HepG2 (cell line): Measurements from ENCODE around the gene CCDC54. TPM values are rescaled to one million over a fixed set of nuclear protein-coding genes. Genes with fewer than 3 reads are reported as not detected.

Source experiments
- ATAC-seq: fragments of 200-7000 bp; cut with Tn5 transposase; 3 replicates; pipeline ENCODE4 v1.9.1; 2020; ENCODE audit warnings: mild to moderate bottlenecking, moderate library complexity
- BruUV-seq: library from RNA; stranded (reverse); fragments of 400-500 nt; replicated peaks from 2 replicates; lab custom pipeline; 2021; lab: Mats Ljungman, UMichigan
- CTCF ChIA-PET: fragments of 300-600 bp; formaldehyde crosslinking; extraction: SDS; loops from one replicate; lab custom pipeline; 2021; ENCODE audit warnings: low total read pairs, inconsistent platforms, low intra/inter-chr PET ratio; lab: Yijun Ruan, JAX
- POLR2A ChIA-PET: fragments of 350-600 bp; sonication (Branson Sonifier 250); formaldehyde crosslinking; loops from one replicate; lab custom pipeline; 2020; ENCODE audit warnings: antibody characterized with exemption, inconsistent platforms; lab: Yijun Ruan, JAX
- DNase-seq: peaks from one replicate; pipeline ENCODE4 v3.0.0-alpha.2; 2015; ENCODE audit warnings: low spot score
- FAIRE-seq: peaks from 3 replicates; lab custom pipeline; 2011; peaks lifted over from hg19 to GRCh38; lab: Jason Lieb, UNC
- H2AFZ ChIP-seq: one replicate; pipeline ENCODE4 v1.6.1; 2011; ENCODE audit warnings: low read length, inconsistent platforms
- H3K27ac ChIP-seq: fragments of 300-600 bp; 3 replicates; pipeline ENCODE4 v1.8.0; 2011; ENCODE audit warnings: mixed run types, mild to moderate bottlenecking, mixed read lengths, low read length, inconsistent platforms; ENCODE audit not compliant: insufficient read depth; ENCODE audit errors: extremely low read length
- H3K27me3 ChIP-seq, 2 experiments: fragments of 200-600 bp in 1 of 2; 2 replicates in 1 of 2; 3 replicates in 1 of 2; pipeline versions ENCODE4 v1.6.0 to v1.8.0; 2011; ENCODE audit warnings: low read length in 2 of 2, mild to moderate bottlenecking in 2 of 2, moderate library complexity in 2 of 2, inconsistent platforms in 1 of 2; ENCODE audit not compliant: insufficient read depth in 2 of 2, control insufficient read depth in 1 of 2
- H3K36me3 ChIP-seq, 2 experiments: fragments of 200-600 bp in 1 of 2; replicated peaks in 1 of 2; 2 replicates in 1 of 2; 3 replicates in 1 of 2; pipeline versions ENCODE4 v1.5.1 to v1.8.0; 2011; ENCODE audit warnings: low read length in 2 of 2, inconsistent platforms in 1 of 2; ENCODE audit not compliant: insufficient read depth in 2 of 2, control insufficient read depth in 1 of 2
- H3K4me1 ChIP-seq: 2 replicates; pipeline ENCODE4 v1.5.1; 2012; ENCODE audit warnings: low read length, inconsistent platforms; ENCODE audit not compliant: insufficient read depth
- H3K4me2 ChIP-seq: 2 replicates; pipeline ENCODE4 v1.6.0; 2011; ENCODE audit warnings: low read depth, low read length, inconsistent platforms
- H3K4me3 ChIP-seq, 3 experiments: fragments of 200-600 bp in 1 of 3; sonication (generic), shearing (Covaris generic) in 1 of 3; replicated peaks in 1 of 3; 2 replicates each; pipeline ENCODE4 v1.5.1; 2011 to 2016; ENCODE audit warnings: low read length in 3 of 3, inconsistent platforms in 2 of 3, low read depth in 2 of 3, mild to moderate bottlenecking in 2 of 3, control low read depth in 1 of 3, mixed read lengths in 1 of 3; ENCODE audit not compliant: insufficient read depth in 1 of 3
- H3K79me2 ChIP-seq: one replicate; pipeline ENCODE4 v1.6.1; 2011; ENCODE audit warnings: low read length, inconsistent platforms; ENCODE audit not compliant: insufficient read depth
- H3K9ac ChIP-seq: 2 replicates; pipeline ENCODE4 v1.6.0; 2011; ENCODE audit warnings: mild to moderate bottlenecking, low read depth, low read length, inconsistent platforms; ENCODE audit not compliant: insufficient read depth
- H3K9me3 ChIP-seq: 2 replicates; pipeline ENCODE4 v1.5.1; 2012; ENCODE audit warnings: mild to moderate bottlenecking, low read length
- H4K20me1 ChIP-seq: 2 replicates; pipeline ENCODE4 v1.6.0; 2011; ENCODE audit warnings: inconsistent platforms, mild to moderate bottlenecking, low read length, moderate library complexity; ENCODE audit not compliant: insufficient read depth
- ADNP ChIP-seq: sonication (generic); formaldehyde crosslinking; IDR thresholded peaks from 2 replicates; pipeline ENCODE4 v1.4.0; 2020; ENCODE audit warnings: missing genetic modification reagents
- AGO1 ChIP-seq: fragments of 200-400 bp; formaldehyde crosslinking; IDR thresholded peaks from 2 replicates; pipeline ENCODE4 v1.6.1; 2017; ENCODE audit warnings: mild to moderate bottlenecking, low read depth, low read length, moderate library complexity; ENCODE audit not compliant: poor library complexity, severe bottlenecking
- MEIS1 ChIP-seq: sonication (generic); formaldehyde crosslinking; IDR thresholded peaks from 2 replicates; pipeline ENCODE4 v1.9.0; 2021; ENCODE audit warnings: mild to moderate bottlenecking, missing genetic modification reagents, moderate library complexity, borderline replicate concordance
- SAP130 ChIP-seq: IDR thresholded peaks from 2 replicates; pipeline ENCODE4 v1.6.1; 2016; ENCODE audit warnings: low read depth
- SRY ChIP-seq: sonication (generic); formaldehyde crosslinking; IDR thresholded peaks from 2 replicates; pipeline ENCODE4 v1.8.0; 2022; ENCODE audit warnings: mild to moderate bottlenecking, missing genetic modification reagents
- STAT5B ChIP-seq: sonication (generic); formaldehyde crosslinking; IDR thresholded peaks from 2 replicates; pipeline ENCODE4 v1.4.0; 2020; ENCODE audit warnings: missing genetic modification reagents
- THAP9 ChIP-seq: sonication (generic); formaldehyde crosslinking; IDR thresholded peaks from 2 replicates; pipeline ENCODE4; 2020; ENCODE audit warnings: missing genetic modification reagents, mild to moderate bottlenecking, borderline replicate concordance
- ZBTB33 ChIP-seq: sonication (generic); formaldehyde crosslinking; IDR thresholded peaks from 2 replicates; pipeline ENCODE4 v1.4.0; 2020; ENCODE audit warnings: missing genetic modification reagents
- ZNF296 ChIP-seq: sonication (generic); formaldehyde crosslinking; conservative IDR thresholded peaks from 2 replicates; pipeline ENCODE4 v1.5.0; 2020; ENCODE audit warnings: mild to moderate bottlenecking, missing genetic modification reagents
- ZNF501 ChIP-seq: sonication (generic); formaldehyde crosslinking; IDR thresholded peaks from 2 replicates; pipeline ENCODE4 v1.5.1; 2020; ENCODE audit warnings: mild to moderate bottlenecking, moderate library complexity, missing genetic modification reagents
- ZNF598 ChIP-seq: sonication (generic); formaldehyde crosslinking; IDR thresholded peaks from 2 replicates; pipeline ENCODE4 v1.5.1; 2020; ENCODE audit warnings: mild to moderate bottlenecking, missing genetic modification reagents, borderline replicate concordance
- ZUFSP ChIP-seq: sonication (generic); formaldehyde crosslinking; IDR thresholded peaks from 2 replicates; pipeline ENCODE4 v1.9.0; 2021; ENCODE audit warnings: missing genetic modification reagents, mild to moderate bottlenecking, borderline replicate concordance
- WGBS: methylation state at CpG from one replicate; pipeline ENCODE4 v1.1.6; 2017; ENCODE audit warnings: low lambda C conversion rate; 5-methylcytosine and 5-hydroxymethylcytosine counted together
- in situ Hi-C: cut with HindIII; loops from 2 replicates; pipeline ENCODE4 v1.10.0; 2017; ENCODE audit warnings: low pct_unique_long_range_greater_than_20kb; ENCODE audit not compliant: extremely low pct_ligation_motif_present
- intact Hi-C: fragments of 100-400 bp; cut with micrococcal nuclease; formaldehyde crosslinking; loops from one replicate; pipeline ENCODE4 v1.10.0; 2022; ENCODE audit not compliant: unreplicated experiment
- polyA plus RNA-seq, 8 experiments: library from polyadenylated mRNA; depleted of rRNA in 3 of 8; stranded (reverse) in 7 of 8; unstranded in 1 of 8; fragments of >200 nt; fragmentation: Illumina TruSeq in 4 of 8; extraction: Trizol in 4 of 8; gene quantifications; 2 replicates each; pipeline versions ENCODE4 v1.2.1 to v1.2.3, GENCODE V29; 2011 to 2016; ENCODE audit warnings: low read depth in 4 of 8, missing spikeins in 1 of 8, mixed read lengths in 1 of 8; ENCODE audit not compliant: insufficient read depth in 1 of 8
- total RNA-seq, 5 experiments: library from RNA; depleted of rRNA; stranded (reverse); fragments of >200 nt; fragmentation: Illumina TruSeq; extraction: Trizol; gene quantifications; 2 replicates each; pipeline ENCODE4 v1.2.3, GENCODE V29; 2016; ENCODE audit warnings: low read depth in 1 of 5

CCDC54 gene
- total and polyA plus RNA-seq, 2 of the 13 experiments (the other 11 are each of a cell fraction or from before 2014, with no cell fraction given) = not detected

- no TSS peak for BruUV-seq
- ATAC-seq = no peak
- intact Hi-C loops (loop anchor here (5.0 kb wide), 1 partner anchor 167 kb away; no protein-coding TSS in a partner anchor), in situ Hi-C loops (no loop called here)
- no peak overlapping the region for H3K27ac ChIP-seq
- H3K27me3 ChIP-seq = no peaks in the 10 kb centered on the region
- TF ChIP-seq SAP130 (CRISPR knock-in tag) = no peak
- TF ChIP-seq AGO1 = no peak
- no peak overlapping the region for H3K4me3 ChIP-seq
- POLR2A ChIA-PET = interaction anchor here (0.7 kb wide), 1 partner anchor 626 kb away, joined by 3 read pairs; no protein-coding TSS in a partner anchor
- WGBS = 0% methylated on average over 2 of the region's 2 CpGs
- H3K9me3 ChIP-seq = no peaks in the 10 kb centered on the region
- H3K4me1 ChIP-seq = no peaks in the 10 kb centered on the region
- H3K79me2 ChIP-seq = no peaks in the 10 kb centered on the region
- no peaks in the 10 kb centered on the region for H3K36me3 ChIP-seq
- no peak overlapping the region for H3K9ac ChIP-seq
- no peak for FAIRE-seq
- no peak overlapping the region for H3K4me2 ChIP-seq
- H4K20me1 ChIP-seq = no peaks in the 10 kb centered on the region
- DNase-seq = no peak
- H2AFZ ChIP-seq = no peak overlapping the region
- CTCF ChIA-PET = no interaction called here
Observed at GRCh38 chr3:107375682-107376081, 1.6 kb upstream of the CCDC54 start.

- CTCF ChIA-PET = no interaction called here
- intact Hi-C loops (no loop called here), in situ Hi-C loops (no loop called here)
- Histone ChIP-seq H3K4me3 (no peak overlapping the region), H3K27me3 (no peaks in the 10 kb centered on the region), H2AFZ (no peak overlapping the region), H3K9ac (no peak overlapping the region), H3K4me1 (no peaks in the 10 kb centered on the region), H4K20me1 (no peaks in the 10 kb centered on the region), H3K9me3 (no peaks in the 10 kb centered on the region), H3K27ac (no peak overlapping the region), H3K79me2 (no peaks in the 10 kb centered on the region), H3K4me2 (no peak overlapping the region), H3K36me3 (no peaks in the 10 kb centered on the region)
- no TSS peak for BruUV-seq
- WGBS = 0% methylated on average over 4 of the region's 4 CpGs
- FAIRE-seq (no peak), ATAC-seq (no peak), DNase-seq (no peak)
- POLR2A ChIA-PET = no interaction called here
- no peak for TF ChIP-seq ZBTB33
- TF ChIP-seq THAP9 (CRISPR knock-in tag) = no peak
- no peak for TF ChIP-seq ZNF598 (CRISPR knock-in tag)
- no peak for TF ChIP-seq SRY
- no peak for TF ChIP-seq MEIS1 (CRISPR knock-in tag)
- no peak for TF ChIP-seq ZNF296 (CRISPR knock-in tag)
- TF ChIP-seq STAT5B (CRISPR knock-in tag) = no peak
- TF ChIP-seq ADNP (CRISPR knock-in tag) = no peak
- no peak for TF ChIP-seq ZUFSP (CRISPR knock-in tag)
- TF ChIP-seq ZNF501 (CRISPR knock-in tag) = no peak
Observed at GRCh38 chr3:107382631-107383030, 5.4 kb downstream of the CCDC54 start.
